ENCODE data around the gene BIN1. TPM values are rescaled to one million over a fixed set of nuclear protein-coding genes. Genes with fewer than 3 reads are reported as not detected.

Gene BIN1
- total and polyA plus RNA-seq, 2 of the 4 experiments (the other 2 are of a cell fraction) = 18.1 to 25.7 TPM

- no peak for TF ChIP-seq ELK1 (IDR thresholded peaks at IDR 0.05; ENCODE audit: borderline replicate concordance, low read depth, low read length)
Observed at GRCh38 chr2:127067620-127068350, 39.2 kb downstream of the BIN1 start (continued).

GRCh38 chr2:127066942-127067341, 40.0 kb downstream of the BIN1 start:
- ATAC-seq (ENCODE audit: low read depth) (no peak), DNase-seq (peak; percentile 23)
- no peak overlapping the region for H3K56ac ChIP-seq (ENCODE audit: extremely low read depth, insufficient read depth, low read length)
- TF ChIP-seq CEBPB (IDR thresholded peaks at IDR 0.05; ENCODE audit: low read depth, low read length) = 0 out of 2 replicates have a peak, but pooled peaks have one; percentile 15
- no peak for TF ChIP-seq MAZ (IDR thresholded peaks at IDR 0.05; ENCODE audit: borderline replicate concordance, low read depth, low read length)
- H3K9ac ChIP-seq (ENCODE audit: low read depth, low read length) = no peak overlapping the region
- H4K20me1 ChIP-seq (ENCODE audit: insufficient read depth, low read length) = peaks cover 9% of the 10 kb centered on the region
- intact Hi-C loops (cut with micrococcal nuclease) = loop anchor here (5.0 to 10.0 kb wide), 2 partner anchors 225 to 408 kb away; partner anchors contain the start of gene ERCC3
- H3K9me1 ChIP-seq (ENCODE audit: insufficient read depth, low read length) = peaks cover 12% of the 10 kb centered on the region
- no peak overlapping the region for H3K18ac ChIP-seq (ENCODE audit: low read depth, low read length)
- H3K14ac ChIP-seq (replicated peaks; ENCODE audit: low read depth, low read length) = 0 out of 2 replicates have a peak overlapping the region, but pooled peaks have one; percentile 48
- H2BK5ac ChIP-seq (ENCODE audit: low read depth, low read length, poor library complexity, severe bottlenecking) = no peak overlapping the region
- H2AK9ac ChIP-seq (replicated peaks; ENCODE audit: low read depth, low read length, poor library complexity) = no peak overlapping the region
- ChIA-PET CTCF (no interaction called here), POLR2A (ENCODE audit: unreplicated experiment) (no interaction called here)
- no peak overlapping the region for H2BK15ac ChIP-seq (ENCODE audit: low read depth, low read length)
- H3K4ac ChIP-seq (ENCODE audit: low read depth, low read length) = 0 out of 2 replicates have a peak overlapping the region, but pooled peaks have one; percentile 39
- no peak overlapping the region for H3K4me2 ChIP-seq (ENCODE audit: low read depth, low read length)
- H3K36me3 ChIP-seq (ENCODE audit: control insufficient read depth, insufficient read depth, low read length) = peaks cover 30% of the 10 kb centered on the region
- no peaks in the 10 kb centered on the region for H3K9me3 ChIP-seq (ENCODE audit: control insufficient read depth, insufficient read depth, low read length)
- H4K8ac ChIP-seq (ENCODE audit: low read depth in 2 of 2, low read length in 2 of 2) = no peak overlapping the region
- in situ Hi-C loops (cut with MboI; ENCODE audit: low sequenced_read_pairs) = loop anchor here (10.0 kb wide), 1 partner anchor 108 kb away; no protein-coding TSS in a partner anchor
- H2AFZ ChIP-seq (replicated peaks; ENCODE audit: low read length, poor library complexity) = no peak overlapping the region
- H2BK20ac ChIP-seq (ENCODE audit: low read depth, low read length) = 0 out of 2 replicates have a peak overlapping the region, but pooled peaks have one; percentile 16
- dilution Hi-C loops (cut with HindIII; ENCODE audit: low sequenced_read_pairs, unreplicated experiment) = no loop called here
- no peak overlapping the region for H3K23ac ChIP-seq (ENCODE audit: low read depth, low read length)
- peak overlapping the region; percentile 15; the same call in 1 of the 2 replicates for H4K91ac ChIP-seq (ENCODE audit: insufficient read depth, low read depth, low read length)
- no peaks in the 10 kb centered on the region for H3K27me3 ChIP-seq (ENCODE audit: control insufficient read depth, insufficient read depth, low read length)
- no peak overlapping the region for H4K5ac ChIP-seq (ENCODE audit: low read depth, low read length)
- no peak overlapping the region for H3K4me3 ChIP-seq (ENCODE audit: insufficient read depth, low read depth, low read length)
- BruUV-seq (replicated peaks) = no TSS peak
- WGBS, 2 experiments (ENCODE audit: extremely low coverage in 2 of 2, insufficient read length in 1 of 2) = no CpG with 5 or more reads among the region's 10 CpGs
- peak overlapping the region; percentile 98; the same call in 1 of the 2 replicates for H2AK5ac ChIP-seq (ENCODE audit: low read depth, low read length)
- H3K27ac ChIP-seq (ENCODE audit: insufficient read depth, low read length) = no peak overlapping the region
- peaks cover 0 to 8% of the 10 kb centered on the region in 2 experiments; a peak in 2 of 4 replicates for H3K79me1 ChIP-seq (ENCODE audit: low read depth in 1 of 2, low read length in 2 of 2)
- H3K4me1 ChIP-seq (ENCODE audit: control insufficient read depth, insufficient read depth, low read length) = peaks cover 16% of the 10 kb centered on the region
- peak overlapping the region; percentile 27; the same call in 1 of the 2 replicates for H2BK120ac ChIP-seq (ENCODE audit: low read depth, low read length)

Data from IMR-90 (cell line).